ENCODE measurements around the gene CAND1.
"Not testable (repeated sequence)": the region's sequence is repeated elsewhere in the genome, so short reads cannot be mapped to it uniquely, and the experiment has no call there.

CAND1 gene

DNA sequence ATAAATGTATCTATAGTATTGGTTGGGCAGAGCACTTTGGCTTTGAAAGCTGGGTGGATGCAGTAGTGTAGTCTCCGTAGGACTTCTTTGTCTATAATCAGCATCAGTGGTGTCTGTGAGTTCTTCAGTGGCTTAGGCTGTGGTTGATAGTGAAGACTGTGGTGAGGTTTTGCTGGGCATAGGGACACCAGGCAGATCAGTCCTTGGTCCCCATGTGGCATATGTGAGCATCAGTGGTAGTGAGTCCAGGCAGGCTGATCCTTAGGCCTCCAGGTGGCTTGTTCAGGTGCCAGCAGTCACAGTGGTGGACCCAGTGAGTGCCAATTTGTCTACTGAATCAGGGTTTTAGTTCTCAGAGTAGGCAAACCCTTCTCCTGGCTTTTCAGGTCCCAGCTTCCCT lies 70.4 kb downstream of the CAND1 start:
- H3K4me3 ChIP-seq (ENCODE audit: control insufficient read depth, low read depth, low read length) = no peak overlapping the region
- DNase-seq (ENCODE audit: low read depth) = no peak
- TF ChIP-seq, protein P1, sequence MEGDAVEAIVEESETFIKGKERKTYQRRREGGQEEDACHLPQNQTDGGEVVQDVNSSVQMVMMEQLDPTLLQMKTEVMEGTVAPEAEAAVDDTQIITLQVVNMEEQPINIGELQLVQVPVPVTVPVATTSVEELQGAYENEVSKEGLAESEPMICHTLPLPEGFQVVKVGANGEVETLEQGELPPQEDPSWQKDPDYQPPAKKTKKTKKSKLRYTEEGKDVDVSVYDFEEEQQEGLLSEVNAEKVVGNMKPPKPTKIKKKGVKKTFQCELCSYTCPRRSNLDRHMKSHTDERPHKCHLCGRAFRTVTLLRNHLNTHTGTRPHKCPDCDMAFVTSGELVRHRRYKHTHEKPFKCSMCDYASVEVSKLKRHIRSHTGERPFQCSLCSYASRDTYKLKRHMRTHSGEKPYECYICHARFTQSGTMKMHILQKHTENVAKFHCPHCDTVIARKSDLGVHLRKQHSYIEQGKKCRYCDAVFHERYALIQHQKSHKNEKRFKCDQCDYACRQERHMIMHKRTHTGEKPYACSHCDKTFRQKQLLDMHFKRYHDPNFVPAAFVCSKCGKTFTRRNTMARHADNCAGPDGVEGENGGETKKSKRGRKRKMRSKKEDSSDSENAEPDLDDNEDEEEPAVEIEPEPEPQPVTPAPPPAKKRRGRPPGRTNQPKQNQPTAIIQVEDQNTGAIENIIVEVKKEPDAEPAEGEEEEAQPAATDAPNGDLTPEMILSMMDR (IDR thresholded peaks at IDR 0.05; ENCODE audit: control insufficient read depth, insufficient read depth, low read depth, low read length, missing control alignments) = no peak

DNA sequence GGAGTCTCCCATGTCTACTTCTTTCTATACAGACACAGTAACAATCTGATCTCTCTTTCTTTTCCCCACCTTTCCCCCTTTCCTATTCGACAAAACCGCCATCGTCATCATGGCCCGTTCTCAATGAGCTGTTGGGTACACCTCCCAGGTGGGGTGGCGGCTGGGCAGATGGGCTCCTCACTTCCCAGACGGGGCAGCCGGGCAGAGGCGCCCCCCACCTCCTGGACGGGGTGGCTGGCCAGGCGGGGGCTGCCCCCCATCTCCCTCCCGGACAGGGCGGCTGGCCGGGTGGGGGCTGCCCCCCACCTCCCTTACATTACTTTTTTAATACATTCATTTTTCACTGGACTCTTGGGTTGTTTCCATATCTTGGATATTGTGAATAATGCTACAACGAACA lies 71.9 kb downstream of the CAND1 start:
- H3K4me3 ChIP-seq (ENCODE audit: control insufficient read depth, low read depth, low read length); DNase-seq (ENCODE audit: low read depth): not testable (repeated sequence)

DNA sequence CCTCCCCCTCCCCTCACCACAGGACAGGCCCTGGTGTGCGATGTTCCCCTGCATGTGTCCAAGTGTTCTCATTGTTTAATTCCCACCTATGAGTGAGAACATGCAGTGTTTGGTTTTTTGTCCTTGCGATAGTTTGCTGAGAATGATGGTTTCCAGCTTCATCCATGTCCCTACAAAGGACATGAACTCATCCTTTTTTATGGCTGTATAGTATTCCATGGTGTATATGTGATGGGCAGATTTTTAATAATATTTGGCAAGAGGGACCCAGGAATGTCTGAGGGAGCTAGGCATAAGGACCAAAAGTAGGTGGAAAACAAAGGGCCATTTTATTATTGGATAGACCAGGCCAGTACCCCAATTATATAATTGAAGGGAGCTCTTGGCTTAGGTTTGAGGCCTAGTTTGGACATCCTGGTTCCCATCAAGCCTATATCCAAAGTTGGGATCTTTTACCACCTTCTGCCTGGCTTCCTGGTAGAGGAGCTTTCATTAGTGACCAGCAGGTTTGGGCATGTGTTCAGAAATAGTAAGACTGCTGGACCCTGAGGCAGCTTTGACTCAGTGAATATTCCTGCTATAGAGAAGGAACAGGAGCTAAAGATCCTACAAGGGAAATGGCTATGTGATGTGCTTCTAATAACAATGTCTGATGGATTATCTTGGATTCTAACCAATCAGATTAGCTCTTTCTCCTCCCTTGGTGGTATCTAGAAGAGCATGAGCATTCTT lies 76.0 kb downstream of the CAND1 start:
- H3K4me3 ChIP-seq (ENCODE audit: control insufficient read depth, low read depth, low read length) = no peak overlapping the region
- DNase-seq (ENCODE audit: low read depth) = no peak
- TF ChIP-seq, protein P1 (IDR thresholded peaks at IDR 0.05; ENCODE audit: control insufficient read depth, insufficient read depth, low read depth, low read length, missing control alignments) = no peak

DNA sequence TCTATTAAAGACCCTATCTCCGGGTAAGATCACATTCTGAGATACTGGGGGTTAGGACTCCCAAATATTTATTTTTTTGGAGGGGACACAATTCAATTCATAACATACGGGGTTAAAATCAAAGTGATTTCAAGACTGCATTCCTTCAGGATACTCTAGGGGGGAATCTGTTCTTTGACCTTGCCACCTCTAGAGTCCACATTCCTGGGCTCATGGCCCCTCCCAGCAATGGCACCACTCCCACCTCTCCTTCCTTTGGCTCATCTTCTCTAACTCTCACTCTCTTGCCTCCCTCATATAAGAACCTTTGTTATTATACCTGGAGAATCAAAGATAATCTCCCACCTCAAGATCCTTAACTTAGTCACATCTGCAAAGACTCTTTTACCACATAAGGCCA lies 79.5 kb downstream of the CAND1 start:
- H3K4me3 ChIP-seq (ENCODE audit: control insufficient read depth, low read depth, low read length) = no peak overlapping the region
- TF ChIP-seq, protein P1 (IDR thresholded peaks at IDR 0.05; ENCODE audit: control insufficient read depth, insufficient read depth, low read depth, low read length, missing control alignments) = no peak
- DNase-seq (ENCODE audit: low read depth) = no peak

DNA sequence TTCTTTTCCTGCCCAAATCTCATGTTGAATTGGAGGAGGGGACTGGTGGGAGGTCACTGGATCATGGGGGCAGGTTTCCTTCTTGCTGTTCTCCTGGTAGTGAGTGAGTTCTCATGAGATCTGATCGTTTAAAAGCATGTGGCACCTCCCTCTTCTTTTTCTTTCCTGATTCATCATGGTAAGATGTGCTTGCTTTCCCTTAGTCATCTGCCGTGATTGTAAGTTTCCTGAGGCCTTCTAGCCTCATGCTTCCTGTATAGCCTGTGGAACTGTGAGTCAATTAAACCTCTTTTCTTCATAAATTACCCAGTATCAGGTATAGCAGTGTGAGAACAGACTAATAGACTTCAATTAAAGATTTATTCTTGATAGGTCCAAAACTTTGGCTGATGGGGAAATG lies 83.5 kb downstream of the CAND1 start:
- TF ChIP-seq, protein P1 (IDR thresholded peaks at IDR 0.05; ENCODE audit: control insufficient read depth, insufficient read depth, low read depth, low read length, missing control alignments) = no peak
- no peak for DNase-seq (ENCODE audit: low read depth)
- H3K4me3 ChIP-seq (ENCODE audit: control insufficient read depth, low read depth, low read length) = no peak overlapping the region

DNA sequence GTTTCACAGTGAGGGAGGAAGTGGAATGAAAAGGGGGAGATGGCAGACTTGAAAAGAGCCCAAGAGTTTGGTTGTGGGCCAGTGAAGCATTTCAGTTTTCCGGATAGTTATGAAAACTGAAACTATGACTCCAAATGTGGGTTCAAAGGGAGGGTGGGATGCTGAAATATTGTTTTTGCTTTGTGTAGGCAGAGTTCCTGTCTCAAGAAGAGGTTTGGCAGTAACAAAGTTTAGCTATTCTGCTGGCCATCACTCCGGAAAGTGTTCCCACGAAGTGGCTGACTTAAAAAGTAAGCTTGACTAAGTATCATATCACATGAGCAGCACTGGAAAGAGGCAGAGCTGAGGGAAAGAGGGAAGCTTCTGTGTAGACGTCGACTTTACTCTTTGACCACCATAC lies 85.2 kb downstream of the CAND1 start:
- TF ChIP-seq, protein P1 (IDR thresholded peaks at IDR 0.05; ENCODE audit: control insufficient read depth, insufficient read depth, low read depth, low read length, missing control alignments) = no peak
- H3K4me3 ChIP-seq (ENCODE audit: control insufficient read depth, low read depth, low read length) = no peak overlapping the region
- DNase-seq (ENCODE audit: low read depth) = no peak

DNA sequence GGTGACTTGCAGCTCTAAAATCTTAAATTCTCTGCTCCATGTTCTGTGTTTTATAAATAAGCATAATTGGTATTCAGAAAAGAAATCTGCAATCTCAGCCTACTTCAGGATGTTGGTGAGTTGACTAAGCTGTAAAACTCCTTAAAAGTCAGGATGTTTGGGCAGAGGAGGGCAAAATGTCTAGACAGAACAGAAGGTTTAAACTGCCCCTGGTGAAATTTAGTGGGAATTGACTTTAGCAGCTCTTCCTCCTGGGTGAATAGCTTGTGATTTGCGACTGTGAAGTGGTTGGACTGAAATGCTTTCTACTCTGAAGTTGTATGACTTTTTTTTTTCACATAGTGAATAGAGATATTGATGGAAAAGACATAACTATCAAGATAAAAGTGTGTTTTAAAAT lies 85.8 kb downstream of the CAND1 start:
- TF ChIP-seq, protein P1 (IDR thresholded peaks at IDR 0.05; ENCODE audit: control insufficient read depth, insufficient read depth, low read depth, low read length, missing control alignments) = no peak
- no peak for DNase-seq (ENCODE audit: low read depth)

More for the DNA sequence above, 85.8 kb downstream of the CAND1 start:
- no peak overlapping the region for H3K4me3 ChIP-seq (ENCODE audit: control insufficient read depth, low read depth, low read length)

Measured in AG09309 (cell line).